ENCODE results near the gene SMTNL2.

GRCh38 chr17:4609761-4610160, 25.4 kb downstream of the SMTNL2 start:
- TF ChIP-seq, protein P1, sequence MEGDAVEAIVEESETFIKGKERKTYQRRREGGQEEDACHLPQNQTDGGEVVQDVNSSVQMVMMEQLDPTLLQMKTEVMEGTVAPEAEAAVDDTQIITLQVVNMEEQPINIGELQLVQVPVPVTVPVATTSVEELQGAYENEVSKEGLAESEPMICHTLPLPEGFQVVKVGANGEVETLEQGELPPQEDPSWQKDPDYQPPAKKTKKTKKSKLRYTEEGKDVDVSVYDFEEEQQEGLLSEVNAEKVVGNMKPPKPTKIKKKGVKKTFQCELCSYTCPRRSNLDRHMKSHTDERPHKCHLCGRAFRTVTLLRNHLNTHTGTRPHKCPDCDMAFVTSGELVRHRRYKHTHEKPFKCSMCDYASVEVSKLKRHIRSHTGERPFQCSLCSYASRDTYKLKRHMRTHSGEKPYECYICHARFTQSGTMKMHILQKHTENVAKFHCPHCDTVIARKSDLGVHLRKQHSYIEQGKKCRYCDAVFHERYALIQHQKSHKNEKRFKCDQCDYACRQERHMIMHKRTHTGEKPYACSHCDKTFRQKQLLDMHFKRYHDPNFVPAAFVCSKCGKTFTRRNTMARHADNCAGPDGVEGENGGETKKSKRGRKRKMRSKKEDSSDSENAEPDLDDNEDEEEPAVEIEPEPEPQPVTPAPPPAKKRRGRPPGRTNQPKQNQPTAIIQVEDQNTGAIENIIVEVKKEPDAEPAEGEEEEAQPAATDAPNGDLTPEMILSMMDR (conservative IDR thresholded peaks at IDR 0.05; ENCODE audit: low read depth, low read length) = no peak
- TF ChIP-seq EZH2 (IDR thresholded peaks at IDR 0.05; ENCODE audit: borderline replicate concordance, low read depth, low read length, poor library complexity, severe bottlenecking) = no peak
